HG03025 (cell line): Measurements from ENCODE around the gene NUDCD3.

ENCODE experiments used
- ATAC-seq: cut with Tn5 transposase; IDR thresholded peaks from one replicate; pipeline ENCODE4 v1.9.1; 2021; ENCODE audit warnings: mild to moderate bottlenecking, moderate library complexity; ENCODE audit not compliant: unreplicated experiment, low FRiP score

NUDCD3 gene

DNA sequence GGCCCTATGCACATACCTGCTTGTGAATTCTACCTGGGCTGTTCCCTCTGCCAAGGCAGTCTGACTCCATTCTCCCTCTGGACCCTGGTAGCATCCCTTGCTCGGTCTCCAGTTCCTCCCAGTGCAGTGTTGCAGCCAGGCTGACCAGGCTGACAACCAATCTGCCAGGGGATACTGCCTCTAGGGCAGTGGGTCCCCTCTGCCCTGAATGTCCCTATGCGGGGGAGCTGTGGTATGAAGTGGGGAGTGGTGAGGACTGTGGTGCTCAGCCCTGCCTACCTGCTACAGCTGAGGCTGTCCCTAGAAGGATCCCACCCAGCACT is 117.1 kb downstream of the NUDCD3 start:
- ATAC-seq = no peak

- ATAC-seq = no peak
These were observed 117.7 kb downstream of the NUDCD3 start for GRCh38 chr7:44372560-44373417.

DNA sequence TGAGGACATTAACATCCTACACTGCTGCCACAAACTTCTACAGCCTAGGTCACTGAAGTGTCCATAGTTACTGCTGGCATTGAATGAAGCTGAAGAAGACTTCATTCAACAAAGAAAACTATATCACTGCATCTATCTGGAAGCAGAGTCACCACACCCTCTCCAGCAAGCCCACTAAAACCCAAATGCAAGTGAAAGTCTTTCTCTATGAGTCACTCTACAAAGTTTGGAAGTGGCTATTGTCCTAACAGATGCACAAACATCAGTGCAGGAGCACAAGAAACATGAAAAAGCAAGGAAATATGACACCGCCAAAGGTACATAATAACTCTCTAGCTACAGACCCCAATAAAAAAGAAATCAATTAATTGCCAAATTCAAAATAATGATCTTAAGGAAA is 121.6 kb downstream of the NUDCD3 start:
- ATAC-seq = no peak

- ATAC-seq = no peak
These were observed 122.0 kb downstream of the NUDCD3 start for GRCh38 chr7:44368455-44368854.

- no peak for ATAC-seq
These were observed 122.9 kb downstream of the NUDCD3 start for GRCh38 chr7:44367475-44368043.

GRCh38 chr7:44366986-44367385 is 123.5 kb downstream of the NUDCD3 start:
- no peak for ATAC-seq

GRCh38 chr7:44353668-44354067 is 136.8 kb downstream of the NUDCD3 start:
- ATAC-seq = no peak

GRCh38 chr7:44348851-44349781 is 141.3 kb downstream of the NUDCD3 start:
- ATAC-seq = no peak

- no peak for ATAC-seq
These were observed 142.2 kb downstream of the NUDCD3 start for GRCh38 chr7:44348300-44348699.

DNA sequence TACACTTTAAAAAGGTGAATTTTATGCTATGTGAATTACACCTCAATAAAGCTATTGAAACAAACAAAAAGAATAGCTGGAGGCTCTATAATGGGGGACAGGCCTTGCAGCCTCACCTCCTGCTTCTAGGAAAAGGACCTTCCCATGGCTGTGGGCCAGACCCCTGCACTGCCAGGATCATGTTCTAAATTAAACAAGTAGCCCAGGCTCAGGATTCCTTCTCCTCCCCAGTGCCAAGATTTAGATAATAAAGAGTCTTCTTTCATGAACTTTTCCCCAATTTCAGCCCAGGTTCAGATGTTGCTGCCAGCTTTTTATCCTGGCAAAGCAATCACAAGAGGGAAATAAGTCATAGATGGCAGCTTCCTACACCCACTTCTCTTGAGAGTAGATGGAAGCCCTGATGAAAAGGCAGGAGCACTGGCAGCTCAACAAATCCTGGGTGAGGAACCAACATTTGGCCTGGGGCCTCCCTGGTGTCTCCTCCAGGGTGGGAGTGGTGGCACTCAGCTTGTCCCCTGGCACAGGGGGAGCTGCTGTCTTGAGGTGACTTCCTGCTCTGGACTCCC is 142.8 kb downstream of the NUDCD3 start:
- ATAC-seq = no peak

DNA sequence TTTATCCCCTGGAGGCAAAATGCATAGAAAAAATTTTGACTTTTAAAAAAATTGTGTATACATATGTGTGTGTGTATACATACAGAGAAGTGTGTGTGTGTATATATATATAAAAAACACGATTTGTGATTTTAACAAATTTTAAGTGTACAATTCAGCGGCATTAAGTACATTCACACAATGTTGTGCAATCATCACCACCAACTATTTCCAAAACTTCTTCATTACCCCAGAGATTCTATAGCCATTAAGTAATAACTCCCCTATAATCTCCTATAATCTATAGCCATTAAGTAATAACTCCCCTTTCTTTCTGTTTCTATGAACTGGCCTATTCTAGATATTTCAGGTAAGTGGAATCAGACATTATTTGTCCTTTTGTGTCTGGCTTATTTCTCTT is 144.4 kb downstream of the NUDCD3 start:
- no peak for ATAC-seq

- ATAC-seq = no peak
These were observed 149.1 kb downstream of the NUDCD3 start for GRCh38 chr7:44341401-44341800.

GRCh38 chr7:44338600-44338999 is 151.9 kb downstream of the NUDCD3 start:
- no peak for ATAC-seq

- ATAC-seq = no peak
These were observed 154.0 kb downstream of the NUDCD3 start for GRCh38 chr7:44336491-44336890.

- ATAC-seq = no peak
These were observed 155.3 kb downstream of the NUDCD3 start for GRCh38 chr7:44335184-44335583.

DNA sequence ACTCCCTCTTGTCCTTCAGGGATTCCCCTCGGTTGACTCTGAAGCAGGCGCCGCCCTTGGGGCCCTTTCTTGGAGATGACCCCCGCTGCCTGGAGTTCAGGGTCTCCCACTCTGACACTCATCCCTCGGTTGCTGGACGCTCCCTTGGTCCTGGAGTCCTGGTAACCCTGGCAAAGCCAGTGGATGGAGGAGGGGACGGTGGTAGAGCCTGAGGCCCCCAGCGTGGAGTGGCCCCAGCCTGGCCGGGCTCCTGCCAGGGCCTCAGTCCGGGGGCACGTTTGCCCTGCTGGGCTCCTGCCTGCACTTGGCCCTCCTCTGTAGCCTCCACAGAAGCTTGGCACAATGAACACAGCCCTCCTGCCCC is 155.7 kb downstream of the NUDCD3 start:
- ATAC-seq = no peak

DNA sequence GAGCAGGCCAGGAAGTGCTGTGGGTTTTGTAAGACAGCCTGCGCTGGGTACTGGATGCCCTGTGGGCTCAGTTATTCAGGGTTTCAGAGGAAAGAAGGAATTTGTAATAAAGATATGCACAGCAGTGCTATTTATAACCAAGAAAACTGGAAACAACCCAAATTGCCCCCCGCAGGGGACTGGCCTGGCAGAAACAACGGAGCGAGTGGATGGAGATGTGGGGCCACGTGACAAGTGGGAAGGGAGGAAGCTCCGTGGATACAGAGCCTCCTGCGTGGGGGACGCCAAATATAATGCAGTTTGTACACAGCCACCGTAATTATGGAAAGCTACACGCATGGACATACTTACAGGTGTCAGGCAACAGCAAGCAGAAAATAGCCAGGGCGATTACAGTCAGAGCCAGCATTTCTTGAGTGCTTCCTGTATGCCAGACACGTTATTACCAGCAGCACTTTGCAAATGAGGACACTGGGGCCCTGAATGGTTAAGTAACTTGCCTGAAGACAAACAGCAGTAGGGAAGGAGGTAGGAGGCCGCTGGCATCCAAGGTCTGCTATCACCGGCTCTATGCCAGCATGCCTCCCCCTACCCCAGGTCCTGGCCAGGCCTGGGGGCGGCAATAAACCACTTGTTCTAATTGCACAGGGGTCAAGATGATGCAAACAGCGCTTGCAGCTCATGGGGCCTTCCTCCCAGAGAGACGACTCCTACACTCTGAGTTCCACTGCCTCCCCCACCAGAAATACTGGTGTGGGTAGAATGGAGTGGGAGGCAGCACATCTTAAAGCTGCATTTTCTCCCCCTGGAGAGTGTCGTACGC is 156.3 kb downstream of the NUDCD3 start:
- ATAC-seq = no peak

GRCh38 chr7:44331682-44332081 is 158.8 kb downstream of the NUDCD3 start:
- no peak for ATAC-seq

DNA sequence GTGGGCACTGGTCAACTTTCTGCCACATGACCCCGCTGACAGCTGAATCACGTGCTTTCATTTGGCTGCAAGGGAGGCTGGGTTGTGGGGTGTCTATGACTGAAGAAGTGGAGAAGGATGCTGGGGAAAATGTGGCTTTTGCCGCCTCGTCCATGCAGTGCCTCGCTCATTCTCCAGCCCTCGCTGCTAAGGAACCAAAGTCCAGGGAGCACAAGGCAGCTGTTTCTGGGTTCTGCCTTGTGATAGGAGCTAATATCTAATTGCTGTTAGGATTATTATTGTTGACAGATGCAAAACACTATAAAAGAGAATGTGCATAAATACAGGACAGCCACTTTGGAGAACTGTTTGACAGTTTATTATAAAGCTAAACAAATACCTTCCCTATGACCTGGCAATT is 160.1 kb downstream of the NUDCD3 start:
- ATAC-seq = no peak

DNA sequence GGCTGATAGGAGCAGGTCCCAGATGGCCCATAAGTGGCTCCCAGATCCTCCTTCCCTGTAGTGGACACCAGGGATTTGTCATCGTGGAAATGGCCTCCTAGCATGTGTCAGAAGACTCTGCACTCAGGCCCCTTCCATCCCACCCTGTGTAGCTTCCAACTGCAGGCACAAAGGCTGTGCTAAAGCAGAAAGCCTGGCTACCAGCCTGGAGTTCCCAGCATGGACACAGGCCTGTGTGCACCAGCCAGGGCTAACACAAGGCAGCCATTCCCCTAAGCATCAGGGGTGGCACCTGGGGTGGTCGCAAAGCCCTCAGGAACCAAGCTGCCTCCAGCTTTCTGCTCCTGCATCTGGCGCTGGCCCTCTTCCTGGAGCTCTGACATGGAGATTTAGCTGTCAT is 160.6 kb downstream of the NUDCD3 start:
- no peak for ATAC-seq
